ENCODE data around the gene MYO15A.
A peak's percentile ranks its signal among the peaks of the same experiment; 100 is the strongest.
"Not testable (repeated sequence)": the region's sequence is repeated elsewhere in the genome, so short reads cannot be mapped to it uniquely, and the experiment has no call there.

MYO15A gene

GRCh38 chr17:18194394-18194793 lies 85.8 kb downstream of the MYO15A start:
- peaks cover 12% of the 10 kb centered on the region for H3K36me3 Mint-ChIP-seq
- H3K4me3 Mint-ChIP-seq = no peak overlapping the region
- H3K9me3 Mint-ChIP-seq = no peaks in the 10 kb centered on the region
- H3K4me1 Mint-ChIP-seq = peaks cover 88% of the 10 kb centered on the region
- no peak overlapping the region for H3K27ac Mint-ChIP-seq
- H3K27me3 Mint-ChIP-seq = no peaks in the 10 kb centered on the region

- peaks cover 12% of the 10 kb centered on the region for H3K36me3 Mint-ChIP-seq
- no peak overlapping the region for H3K4me3 Mint-ChIP-seq
- no peaks in the 10 kb centered on the region for H3K27me3 Mint-ChIP-seq
- peaks cover 84% of the 10 kb centered on the region for H3K4me1 Mint-ChIP-seq
- H3K9me3 Mint-ChIP-seq = no peaks in the 10 kb centered on the region
- H3K27ac Mint-ChIP-seq = no peak overlapping the region
Observed at GRCh38 chr17:18194804-18195203, 86.2 kb downstream of the MYO15A start.

GRCh38 chr17:18195246-18195645 lies 86.7 kb downstream of the MYO15A start:
- Mint-ChIP-seq H3K27me3 (no peaks in the 10 kb centered on the region), H3K4me3 (no peak overlapping the region), H3K36me3 (peaks cover 12% of the 10 kb centered on the region), H3K27ac (no peak overlapping the region), H3K9me3 (no peaks in the 10 kb centered on the region), H3K4me1 (peaks cover 82% of the 10 kb centered on the region)

DNA sequence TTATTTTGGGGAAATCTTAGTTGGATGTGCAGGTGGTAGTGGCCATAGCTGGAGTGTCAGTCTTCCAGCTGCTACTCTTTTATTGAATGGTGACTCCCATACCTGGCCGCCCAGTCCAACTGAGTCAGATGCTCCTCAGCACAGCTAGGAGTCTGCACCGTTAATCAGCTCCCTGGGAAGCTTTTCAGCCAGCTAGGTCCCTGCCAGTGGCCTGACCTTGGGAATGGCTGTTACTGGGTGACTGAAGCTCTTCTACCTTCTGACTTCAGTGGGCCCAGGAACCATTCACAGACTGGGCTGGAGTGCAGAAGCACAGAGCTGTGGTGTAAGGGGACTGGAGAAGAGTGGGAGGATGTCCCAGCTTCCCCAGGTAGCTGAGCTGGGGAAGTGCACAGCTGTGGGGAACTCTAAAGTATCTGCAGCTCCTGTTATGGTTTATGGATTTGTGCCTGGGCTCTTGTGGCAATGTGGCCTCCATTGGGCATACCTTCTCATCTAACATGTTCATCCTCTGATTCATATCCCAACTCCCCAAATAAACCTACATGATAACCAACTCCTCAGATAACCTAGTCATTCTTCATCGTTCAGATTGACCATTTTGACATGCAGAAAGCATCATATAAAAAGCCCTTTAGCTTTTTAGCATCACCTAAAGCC lies 89.1 kb downstream of the MYO15A start:
- peaks cover 72% of the 10 kb centered on the region for H3K4me1 Mint-ChIP-seq

GRCh38 chr17:18198530-18198929 lies 90.0 kb downstream of the MYO15A start:
- H3K27ac Mint-ChIP-seq = peak overlapping the region; percentile 64
- peaks cover 12% of the 10 kb centered on the region for H3K36me3 Mint-ChIP-seq
- H3K4me1 Mint-ChIP-seq = peaks cover 73% of the 10 kb centered on the region
- peak overlapping the region; percentile 13 for H3K4me3 Mint-ChIP-seq
- no peaks in the 10 kb centered on the region for H3K9me3 Mint-ChIP-seq
- no peaks in the 10 kb centered on the region for H3K27me3 Mint-ChIP-seq

More for the DNA sequence above, 89.1 kb downstream of the MYO15A start:
- H3K27me3 Mint-ChIP-seq = no peaks in the 10 kb centered on the region
- H3K4me3 Mint-ChIP-seq = no peak overlapping the region
- H3K27ac Mint-ChIP-seq = peak overlapping the region; percentile 47
- peaks cover 12% of the 10 kb centered on the region for H3K36me3 Mint-ChIP-seq
- H3K9me3 Mint-ChIP-seq = no peaks in the 10 kb centered on the region

- H3K4me1 Mint-ChIP-seq = peaks cover 52% of the 10 kb centered on the region
- H3K36me3 Mint-ChIP-seq = peaks cover 6% of the 10 kb centered on the region
Observed at GRCh38 chr17:18201108-18201507, 92.6 kb downstream of the MYO15A start.

DNA sequence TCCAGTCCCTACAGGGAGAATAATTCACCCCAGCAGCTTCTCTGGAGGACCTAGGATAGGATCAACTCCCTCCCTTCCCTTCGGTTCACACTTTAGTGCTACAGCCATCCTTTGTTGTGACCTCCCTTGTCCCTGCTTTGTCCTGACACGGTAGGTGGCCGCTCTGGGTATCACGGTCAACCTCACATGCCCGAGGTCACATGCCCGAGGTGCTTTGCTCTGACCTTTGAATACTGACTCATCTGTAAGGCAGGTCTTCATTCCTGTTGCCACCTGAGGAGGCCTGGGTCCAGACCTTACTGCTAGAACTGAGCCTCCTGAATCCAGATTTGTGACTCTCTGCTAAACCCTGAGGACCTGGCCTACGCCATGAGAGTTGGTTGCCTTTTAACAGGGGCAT lies 94.8 kb downstream of the MYO15A start:
- peak overlapping the region; percentile 59 for H3K27ac Mint-ChIP-seq
- H3K9me3 Mint-ChIP-seq = no peaks in the 10 kb centered on the region
- peaks cover 31% of the 10 kb centered on the region for H3K4me1 Mint-ChIP-seq
- H3K36me3 Mint-ChIP-seq = peaks cover 4% of the 10 kb centered on the region
- no peak overlapping the region for H3K4me3 Mint-ChIP-seq
- no peaks in the 10 kb centered on the region for H3K27me3 Mint-ChIP-seq

More at GRCh38 chr17:18201108-18201507, 92.6 kb downstream of the MYO15A start:
- Mint-ChIP-seq H3K27ac (peak overlapping the region; percentile 4), H3K27me3 (no peaks in the 10 kb centered on the region), H3K4me3 (no peak overlapping the region), H3K9me3 (no peaks in the 10 kb centered on the region)

- peaks cover 14% of the 10 kb centered on the region for H3K4me1 Mint-ChIP-seq
- no peak overlapping the region for H3K27ac Mint-ChIP-seq
- no peaks in the 10 kb centered on the region for H3K9me3 Mint-ChIP-seq
- H3K4me3 Mint-ChIP-seq = no peak overlapping the region
- H3K27me3 Mint-ChIP-seq = no peaks in the 10 kb centered on the region
- peaks cover 6% of the 10 kb centered on the region for H3K36me3 Mint-ChIP-seq
Observed at GRCh38 chr17:18205861-18206260, 97.3 kb downstream of the MYO15A start.

DNA sequence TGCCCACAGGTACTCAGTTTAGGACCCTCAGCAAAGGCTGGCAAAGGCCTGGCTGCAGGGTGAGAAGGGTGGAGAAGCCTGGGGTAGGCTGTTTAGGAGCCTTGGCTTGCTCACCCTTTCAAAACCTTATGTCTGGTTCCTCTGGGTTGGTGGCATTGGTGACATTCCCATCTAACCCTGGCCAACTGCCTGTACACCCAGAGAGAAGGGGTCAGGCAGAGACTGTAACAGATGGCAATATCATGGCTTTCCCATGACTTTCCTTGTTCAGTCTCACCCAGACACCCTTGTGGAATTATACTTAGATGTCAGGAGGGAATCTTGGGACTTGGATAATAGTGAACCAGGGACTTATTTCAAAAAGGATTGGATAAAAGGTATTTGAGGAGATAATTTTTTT lies 98.4 kb downstream of the MYO15A start:
- Mint-ChIP-seq H3K4me3 (no peak overlapping the region), H3K9me3 (no peaks in the 10 kb centered on the region), H3K27me3 (no peaks in the 10 kb centered on the region)

GRCh38 chr17:18208092-18208491 lies 99.5 kb downstream of the MYO15A start:
- Mint-ChIP-seq H3K27me3 (no peaks in the 10 kb centered on the region), H3K4me3 (no peak overlapping the region), H3K4me1 (peaks cover 4% of the 10 kb centered on the region), H3K9me3 (no peaks in the 10 kb centered on the region), H3K27ac (no peak overlapping the region), H3K36me3 (peaks cover 6% of the 10 kb centered on the region)

More for the DNA sequence above, 98.4 kb downstream of the MYO15A start:
- Mint-ChIP-seq H3K27ac (no peak overlapping the region), H3K36me3 (peaks cover 6% of the 10 kb centered on the region), H3K4me1 (peaks cover 4% of the 10 kb centered on the region)

DNA sequence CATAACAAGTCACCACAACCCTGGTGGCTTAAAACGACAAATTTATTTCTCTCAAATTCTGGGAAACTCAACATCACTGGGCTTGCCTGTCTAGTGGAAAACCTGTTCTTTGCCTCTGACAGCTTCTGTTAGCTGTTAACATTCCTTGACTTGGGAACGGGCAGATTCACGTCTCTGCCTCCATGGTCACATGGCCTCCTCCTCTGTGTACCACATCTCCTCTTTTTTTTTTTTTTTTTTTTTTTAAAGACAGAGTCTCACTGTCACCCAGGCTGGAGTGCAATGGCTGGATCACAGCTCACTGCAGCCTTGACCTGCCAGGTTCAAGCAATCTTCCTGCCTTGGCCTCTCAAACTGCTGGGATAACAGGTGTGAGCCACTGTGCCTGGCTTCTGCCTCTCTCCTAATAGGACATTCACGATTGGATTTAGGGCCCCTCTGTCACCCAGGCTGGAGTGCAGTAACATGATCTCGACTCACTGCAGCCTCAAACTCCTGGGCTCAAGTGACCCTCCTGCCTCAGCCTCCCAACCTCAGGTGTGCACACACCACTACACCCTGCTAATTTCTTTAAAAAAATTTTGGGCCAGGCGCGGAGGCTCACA lies 105.2 kb downstream of the MYO15A start:
- Mint-ChIP-seq H3K27me3 (no peaks in the 10 kb centered on the region), H3K27ac (no peak overlapping the region), H3K9me3 (no peaks in the 10 kb centered on the region), H3K4me3 (no peak overlapping the region), H3K4me1 (no peaks in the 10 kb centered on the region), H3K36me3 (peaks cover 5% of the 10 kb centered on the region)

DNA sequence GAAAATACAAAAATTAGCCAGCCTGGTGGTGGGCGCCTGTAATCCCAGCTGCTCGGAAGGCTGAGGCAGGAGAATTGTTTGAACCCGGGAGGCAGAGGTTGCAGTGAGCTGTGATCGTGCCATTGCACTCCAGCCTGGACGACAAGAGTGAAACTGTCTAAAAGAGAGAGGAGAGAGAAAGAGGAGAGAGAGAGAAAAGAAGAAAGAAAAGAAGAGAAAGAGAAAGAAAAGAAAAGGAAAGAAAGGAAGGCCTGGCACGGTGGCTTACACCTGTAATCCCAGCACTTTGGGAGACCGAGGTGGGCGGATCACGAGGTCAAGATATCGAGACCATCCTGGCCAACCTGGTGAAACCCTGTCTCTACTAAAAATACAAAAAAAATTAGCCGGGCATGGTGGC lies 108.3 kb downstream of the MYO15A start:
- H3K4me3 Mint-ChIP-seq, H3K27me3 Mint-ChIP-seq, H3K36me3 Mint-ChIP-seq, H3K4me1 Mint-ChIP-seq, H3K9me3 Mint-ChIP-seq, H3K27ac Mint-ChIP-seq: not testable (repeated sequence)

DNA sequence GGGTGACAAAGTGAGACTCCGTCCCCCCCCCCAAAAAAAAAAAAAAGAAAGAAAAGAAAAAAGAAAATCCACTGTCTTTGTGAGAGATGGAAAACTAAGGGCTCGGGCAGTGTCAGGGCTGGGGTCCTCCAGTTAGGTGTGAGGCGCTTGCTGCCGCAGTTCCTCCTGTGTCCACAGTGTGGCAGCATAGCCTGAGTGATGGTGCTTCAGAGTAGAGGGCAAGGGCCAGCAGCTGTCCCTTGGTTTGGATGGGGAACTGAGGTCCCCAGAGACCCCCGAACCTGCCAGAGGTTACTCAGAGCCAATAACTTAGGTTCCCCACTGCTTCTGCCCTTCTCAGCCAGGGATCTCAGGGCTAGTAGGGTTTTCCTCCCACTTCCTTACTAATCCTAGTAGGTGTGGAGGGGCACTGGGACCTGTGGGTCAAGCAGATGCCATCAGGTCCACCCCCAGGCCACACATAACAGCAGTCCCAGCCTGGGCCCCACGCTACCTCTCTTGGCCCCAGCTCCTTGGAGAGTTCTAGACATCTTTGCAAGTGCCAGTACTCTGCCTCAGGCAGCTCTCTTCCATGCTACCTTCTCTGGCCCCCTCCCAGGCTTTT lies 109.0 kb downstream of the MYO15A start:
- Mint-ChIP-seq H3K4me1 (no peaks in the 10 kb centered on the region), H3K27ac (peak overlapping the region; percentile 71), H3K27me3 (no peaks in the 10 kb centered on the region)

DNA sequence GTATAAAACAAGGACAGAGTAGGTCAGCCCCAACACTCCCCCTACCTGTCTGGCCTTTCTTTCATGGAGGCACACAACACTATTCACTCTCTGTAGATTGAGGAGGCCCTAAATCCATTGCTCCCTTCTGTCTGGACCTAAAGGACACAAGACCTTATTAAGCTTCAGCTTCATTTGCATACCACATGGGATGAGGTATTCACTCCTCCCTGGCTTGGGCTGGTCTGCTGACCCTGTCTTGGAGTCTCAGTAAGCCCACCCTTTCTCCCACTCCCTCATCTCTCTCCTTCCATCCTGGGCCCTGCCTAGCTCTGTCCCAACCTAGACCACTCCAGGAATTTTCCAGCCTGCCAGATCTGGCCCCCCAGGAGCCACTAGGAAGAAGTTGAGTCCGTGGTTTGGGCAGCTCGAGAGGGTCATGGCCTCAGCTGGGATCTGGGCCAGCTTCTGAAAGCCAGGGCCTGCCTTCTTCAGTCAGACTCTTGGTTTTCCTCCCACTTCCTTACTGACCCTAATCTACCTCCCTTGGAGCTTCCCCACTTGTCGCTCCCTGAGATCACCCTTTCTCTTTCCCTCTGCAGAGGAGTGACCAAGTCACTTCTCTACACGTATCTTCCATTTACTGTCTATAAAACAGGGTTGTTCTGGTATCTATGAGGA lies 110.3 kb downstream of the MYO15A start:
- Mint-ChIP-seq H3K4me3 (no peak overlapping the region), H3K9me3 (no peaks in the 10 kb centered on the region), H3K27me3 (no peaks in the 10 kb centered on the region), H3K4me1 (no peaks in the 10 kb centered on the region), H3K27ac (no peak overlapping the region), H3K36me3 (no peaks in the 10 kb centered on the region)

More for the DNA sequence above, 109.0 kb downstream of the MYO15A start:
- H3K36me3 Mint-ChIP-seq = no peaks in the 10 kb centered on the region
- no peaks in the 10 kb centered on the region for H3K9me3 Mint-ChIP-seq
- H3K4me3 Mint-ChIP-seq = no peak overlapping the region

- H3K9me3 Mint-ChIP-seq = no peaks in the 10 kb centered on the region
- H3K4me3 Mint-ChIP-seq = no peak overlapping the region
- no peaks in the 10 kb centered on the region for H3K36me3 Mint-ChIP-seq
- peaks cover 27% of the 10 kb centered on the region for H3K4me1 Mint-ChIP-seq
- no peak overlapping the region for H3K27ac Mint-ChIP-seq
- no peaks in the 10 kb centered on the region for H3K27me3 Mint-ChIP-seq
Observed at GRCh38 chr17:18224053-18224386, 115.5 kb downstream of the MYO15A start.

All from activated naive CD4-positive, alpha-beta T cell treated with anti-CD3 and anti-CD28 coated beads, Interleukin-2, amount 50 U/mL, for 24 hours (primary cell).